ENCODE results near the gene TBC1D1. TPM values are rescaled to one million over a fixed set of nuclear protein-coding genes. Genes with fewer than 3 reads are reported as not detected.

The TBC1D1 gene
- total RNA-seq, 5 donors from 2014 or later (not counting 1 experiment from before 2014, with no cell fraction given), result 46.3 to 58.1 (median 47.6) TPM

GRCh38 chr4:38088321-38088720, 197.4 kb downstream of the TBC1D1 start:
- Mint-ChIP-seq H3K4me1 (peaks cover 10 to 18% (median 13%) of the 10 kb centered on the region in 3 donors), H3K9me3 (no peaks in the 10 kb centered on the region), H3K4me3 (no peak overlapping the region), H3K36me3 (peaks cover 54% of the 10 kb centered on the region), H3K27me3 (no peaks in the 10 kb centered on the region), H3K27ac (no peak overlapping the region)
- H3K36me3 ChIP-seq (ENCODE audit: control insufficient read depth in 2 of 2, extremely low read depth in 1 of 2, insufficient read depth in 1 of 2, low read length in 1 of 2), result peaks cover 0 to 32% of the 10 kb centered on the region in 2 donors
- no peaks in the 10 kb centered on the region for H3K4me1 ChIP-seq (ENCODE audit: control insufficient read depth in 1 of 2, extremely low read depth in 1 of 2, insufficient read depth in 2 of 2, low read length in 2 of 2)
- ATAC-seq (replicated peaks in 1 of 4) (no peak), DNase-seq (no peak)
- CTCF ChIA-PET, result interaction anchor here in 1 of 2 donors (0.5 kb wide), 1 partner anchor 55 kb away, joined by 9 read pairs; no protein-coding TSS in a partner anchor
- POLR2A ChIA-PET, result interaction anchor here in 1 of 2 donors (0.7 kb wide), 1 partner anchor 35 kb away, joined by 4 read pairs; no protein-coding TSS in a partner anchor
- H3K4me3 ChIP-seq (ENCODE audit: control insufficient read depth in 1 of 2, extremely low read depth in 1 of 2, low read length in 1 of 2), result no peak overlapping the region
- no peaks in the 10 kb centered on the region for H3K9me3 ChIP-seq
- no peak overlapping the region for H3K27ac ChIP-seq (ENCODE audit: low read length)
- H3K27me3 ChIP-seq (replicated peaks in 1 of 2; ENCODE audit: control insufficient read depth in 2 of 2, extremely low read depth in 1 of 2, insufficient read depth in 2 of 2, low read length in 1 of 2), result no peaks in the 10 kb centered on the region

- H3K27me3 ChIP-seq (replicated peaks in 1 of 2; ENCODE audit: control insufficient read depth in 2 of 2, extremely low read depth in 1 of 2, insufficient read depth in 2 of 2, low read length in 1 of 2), result no peaks in the 10 kb centered on the region
- Mint-ChIP-seq H3K4me1 (peaks cover 10 to 18% (median 13%) of the 10 kb centered on the region in 3 donors), H3K27me3 (no peaks in the 10 kb centered on the region), H3K4me3 (no peak overlapping the region), H3K36me3 (peaks cover 47% of the 10 kb centered on the region), H3K27ac (peak overlapping the region in 1 of 2 donors; percentile 77), H3K9me3 (no peaks in the 10 kb centered on the region)
- no peak overlapping the region for H3K27ac ChIP-seq (ENCODE audit: low read length)
- no peak for ATAC-seq (replicated peaks in 1 of 4)
- WGBS (ENCODE audit: insufficient coverage), result no CpG with 5 or more reads among the region's 4 CpGs
- no peak overlapping the region for H3K4me3 ChIP-seq (ENCODE audit: control insufficient read depth in 1 of 2, extremely low read depth in 1 of 2, low read length in 1 of 2)
- no peak for DNase-seq
- peaks cover 0 to 32% of the 10 kb centered on the region in 2 donors for H3K36me3 ChIP-seq (ENCODE audit: control insufficient read depth in 2 of 2, extremely low read depth in 1 of 2, insufficient read depth in 1 of 2, low read length in 1 of 2)
- no peaks in the 10 kb centered on the region for H3K4me1 ChIP-seq (ENCODE audit: control insufficient read depth in 1 of 2, extremely low read depth in 1 of 2, insufficient read depth in 2 of 2, low read length in 2 of 2)
- no peaks in the 10 kb centered on the region for H3K9me3 ChIP-seq
- POLR2A ChIA-PET, result no interaction called here
- CTCF ChIA-PET, result interaction anchor here in 1 of 2 donors (0.6 kb wide), 1 partner anchor 24 kb away, joined by 4 read pairs; no protein-coding TSS in a partner anchor
Measured at GRCh38 chr4:38089961-38090360, 199.1 kb downstream of the TBC1D1 start.

- Histone ChIP-seq H3K27me3 (replicated peaks in 1 of 2; ENCODE audit: control insufficient read depth in 2 of 2, extremely low read depth in 1 of 2, insufficient read depth in 2 of 2, low read length in 1 of 2) (no peaks in the 10 kb centered on the region), H3K4me3 (ENCODE audit: control insufficient read depth in 1 of 2, extremely low read depth in 1 of 2, low read length in 1 of 2) (no peak overlapping the region), H3K4me1 (ENCODE audit: control insufficient read depth in 1 of 2, extremely low read depth in 1 of 2, insufficient read depth in 2 of 2, low read length in 2 of 2) (no peaks in the 10 kb centered on the region), H3K36me3 (ENCODE audit: control insufficient read depth in 2 of 2, extremely low read depth in 1 of 2, insufficient read depth in 1 of 2, low read length in 1 of 2) (peaks cover 0 to 28% of the 10 kb centered on the region in 2 donors), H3K9me3 (no peaks in the 10 kb centered on the region), H3K27ac (ENCODE audit: low read length) (no peak overlapping the region)
- peaks cover 53% of the 10 kb centered on the region for H3K36me3 Mint-ChIP-seq
- no peak overlapping the region for H3K4me3 Mint-ChIP-seq
- ChIA-PET CTCF (interaction anchor here in 1 of 2 donors (0.6 to 1.2 kb wide), 2 partner anchors 25 to 229 kb away, joined by 4 to 6 read pairs; no protein-coding TSS in a partner anchor), POLR2A (no interaction called here)
- DNase-seq (no peak), ATAC-seq (replicated peaks in 1 of 4) (no peak)
- WGBS (ENCODE audit: insufficient coverage), result 76% methylated on average over 4 of the region's 7 CpGs
- H3K27me3 Mint-ChIP-seq, result no peaks in the 10 kb centered on the region
- no peaks in the 10 kb centered on the region for H3K9me3 Mint-ChIP-seq
- peak overlapping the region in 1 of 2 donors; percentile 77 for H3K27ac Mint-ChIP-seq
- peaks cover 10 to 18% (median 13%) of the 10 kb centered on the region in 3 donors for H3K4me1 Mint-ChIP-seq
Measured at GRCh38 chr4:38090455-38091246, 199.8 kb downstream of the TBC1D1 start.

- DNase-seq (no peak), ATAC-seq (replicated peaks in 1 of 4) (no peak)
- no peaks in the 10 kb centered on the region for H3K27me3 ChIP-seq (replicated peaks in 1 of 2; ENCODE audit: control insufficient read depth in 2 of 2, extremely low read depth in 1 of 2, insufficient read depth in 2 of 2, low read length in 1 of 2)
- ChIA-PET CTCF (interaction anchor here (0.5 to 1.2 kb wide), 2 partner anchors 228 to 777 kb away, joined by 6 read pairs; no protein-coding TSS in a partner anchor), POLR2A (no interaction called here)
- H3K36me3 Mint-ChIP-seq, result peaks cover 62% of the 10 kb centered on the region
- H3K9me3 ChIP-seq, result no peaks in the 10 kb centered on the region
- H3K4me3 ChIP-seq (ENCODE audit: control insufficient read depth in 1 of 2, extremely low read depth in 1 of 2, low read length in 1 of 2), result no peak overlapping the region
- H3K27ac Mint-ChIP-seq, result no peak overlapping the region
- H3K27me3 Mint-ChIP-seq, result no peaks in the 10 kb centered on the region
- no peak overlapping the region for H3K4me3 Mint-ChIP-seq
- no CpG with 5 or more reads among the region's 1 CpG for WGBS (ENCODE audit: insufficient coverage)
- H3K4me1 Mint-ChIP-seq, result peaks cover 10 to 18% (median 13%) of the 10 kb centered on the region in 3 donors
- H3K36me3 ChIP-seq (ENCODE audit: control insufficient read depth in 2 of 2, extremely low read depth in 1 of 2, insufficient read depth in 1 of 2, low read length in 1 of 2), result peaks cover 0 to 29% of the 10 kb centered on the region in 2 donors
- no peaks in the 10 kb centered on the region for H3K4me1 ChIP-seq (ENCODE audit: control insufficient read depth in 1 of 2, extremely low read depth in 1 of 2, insufficient read depth in 2 of 2, low read length in 2 of 2)
- H3K9me3 Mint-ChIP-seq, result no peaks in the 10 kb centered on the region
- no peak overlapping the region for H3K27ac ChIP-seq (ENCODE audit: low read length)
Measured at GRCh38 chr4:38091636-38092035, 200.8 kb downstream of the TBC1D1 start.

- Histone ChIP-seq H3K36me3 (ENCODE audit: control insufficient read depth in 2 of 2, extremely low read depth in 1 of 2, insufficient read depth in 1 of 2, low read length in 1 of 2) (peaks cover 0 to 30% of the 10 kb centered on the region in 2 donors), H3K4me1 (ENCODE audit: control insufficient read depth in 1 of 2, extremely low read depth in 1 of 2, insufficient read depth in 2 of 2, low read length in 2 of 2) (no peaks in the 10 kb centered on the region), H3K4me3 (ENCODE audit: control insufficient read depth in 1 of 2, extremely low read depth in 1 of 2, low read length in 1 of 2) (no peak overlapping the region), H3K27ac (ENCODE audit: low read length) (no peak overlapping the region), H3K27me3 (replicated peaks in 1 of 2; ENCODE audit: control insufficient read depth in 2 of 2, extremely low read depth in 1 of 2, insufficient read depth in 2 of 2, low read length in 1 of 2) (no peaks in the 10 kb centered on the region), H3K9me3 (no peaks in the 10 kb centered on the region)
- Mint-ChIP-seq H3K27me3 (no peaks in the 10 kb centered on the region), H3K4me1 (peaks cover 10 to 18% (median 13%) of the 10 kb centered on the region in 3 donors), H3K27ac (no peak overlapping the region), H3K4me3 (no peak overlapping the region), H3K36me3 (peaks cover 61% of the 10 kb centered on the region), H3K9me3 (no peaks in the 10 kb centered on the region)
- ChIA-PET CTCF (interaction anchor here in 1 of 2 donors (0.6 to 0.7 kb wide), 3 partner anchors 84 to 911 kb away, joined by 3 to 5 read pairs (median 4); no protein-coding TSS in a partner anchor), POLR2A (no interaction called here)
- no peak for ATAC-seq (replicated peaks in 1 of 4)
- no peak for DNase-seq
- WGBS (ENCODE audit: insufficient coverage), result no CpG with 5 or more reads among the region's 3 CpGs
Measured at GRCh38 chr4:38092701-38093100, 201.8 kb downstream of the TBC1D1 start.

GRCh38 chr4:38094419-38094818, 203.5 kb downstream of the TBC1D1 start:
- CTCF ChIA-PET, result interaction anchor here (0.6 to 0.7 kb wide), 5 partner anchors 20 to 462 kb away, joined by 3 to 5 read pairs (median 4); no protein-coding TSS in a partner anchor
- no peaks in the 10 kb centered on the region for H3K27me3 ChIP-seq (replicated peaks in 1 of 2; ENCODE audit: control insufficient read depth in 2 of 2, extremely low read depth in 1 of 2, insufficient read depth in 2 of 2, low read length in 1 of 2)
- no peak overlapping the region for H3K4me3 Mint-ChIP-seq
- H3K4me3 ChIP-seq (ENCODE audit: control insufficient read depth in 1 of 2, extremely low read depth in 1 of 2, low read length in 1 of 2), result no peak overlapping the region
- POLR2A ChIA-PET, result interaction anchor here in 1 of 2 donors (0.7 kb wide), 1 partner anchor 537 kb away, joined by 9 read pairs; no protein-coding TSS in a partner anchor
- no peak for ATAC-seq (replicated peaks in 1 of 4)
- DNase-seq, result no peak
- H3K36me3 Mint-ChIP-seq, result peaks cover 67% of the 10 kb centered on the region
- no peaks in the 10 kb centered on the region for H3K27me3 Mint-ChIP-seq
- peaks cover 0 to 34% of the 10 kb centered on the region in 2 donors for H3K36me3 ChIP-seq (ENCODE audit: control insufficient read depth in 2 of 2, extremely low read depth in 1 of 2, insufficient read depth in 1 of 2, low read length in 1 of 2)
- no peak overlapping the region for H3K27ac Mint-ChIP-seq
- H3K9me3 ChIP-seq, result no peaks in the 10 kb centered on the region
- H3K27ac ChIP-seq (ENCODE audit: low read length), result no peak overlapping the region
- H3K9me3 Mint-ChIP-seq, result no peaks in the 10 kb centered on the region
- H3K4me1 Mint-ChIP-seq, result peaks cover 10 to 18% (median 13%) of the 10 kb centered on the region in 3 donors
- WGBS (ENCODE audit: insufficient coverage), result 88% methylated on average over 6 of the region's 7 CpGs
- H3K4me1 ChIP-seq (ENCODE audit: control insufficient read depth in 1 of 2, extremely low read depth in 1 of 2, insufficient read depth in 2 of 2, low read length in 2 of 2), result no peaks in the 10 kb centered on the region

Measured in T-cell (primary cell).